Measurements from ENCODE around the gene CNOT2. TPM values are rescaled to one million over a fixed set of nuclear protein-coding genes. Genes with fewer than 3 reads are reported as not detected.

Gene CNOT2
- polyA plus RNA-seq, 1 donor (not counting 4 experiments of a cell fraction or from before 2014, with no cell fraction given) = 85.3 TPM

GRCh38 chr12:70283232-70283631 lies 40.0 kb downstream of the CNOT2 start:
- Histone ChIP-seq H3K36me3 (ENCODE audit: control insufficient read depth in 2 of 2, extremely low read depth in 1 of 2, insufficient read depth in 2 of 2, low read length in 2 of 2) (peaks cover 0 to 4% of the 10 kb centered on the region in 2 experiments), H3K4me2 (ENCODE audit: control insufficient read depth, extremely low read depth, insufficient read depth, low read depth, low read length) (no peak overlapping the region), H3K9me3 (ENCODE audit: control insufficient read depth, low read depth, low read length) (no peaks in the 10 kb centered on the region), H3K4me1 (ENCODE audit: control insufficient read depth, extremely low read depth, insufficient read depth, low read length) (no peaks in the 10 kb centered on the region), H3K27ac (ENCODE audit: control insufficient read depth, insufficient read depth, low read length) (no peak overlapping the region), H3K9ac (ENCODE audit: control insufficient read depth, extremely low read depth, insufficient read depth, low read length) (no peak overlapping the region), H3K4me3 (ENCODE audit: control insufficient read depth in 2 of 3, extremely low read depth in 1 of 3, insufficient read depth in 2 of 3, low read depth in 1 of 3, low read length in 3 of 3) (no peak overlapping the region), H2AFZ (ENCODE audit: control insufficient read depth, low read length) (no peak overlapping the region), H3K27me3 (ENCODE audit: control insufficient read depth, extremely low read depth, insufficient read depth, low read length) (no peaks in the 10 kb centered on the region), H3K9me1 (ENCODE audit: control insufficient read depth, extremely low read depth, insufficient read depth, low read length) (no peaks in the 10 kb centered on the region), H4K20me1 (ENCODE audit: control insufficient read depth, extremely low read depth, insufficient read depth, low read length) (peaks cover 2% of the 10 kb centered on the region), H3K79me2 (ENCODE audit: control insufficient read depth, insufficient read depth, low read length) (peaks cover 48% of the 10 kb centered on the region)
- FAIRE-seq (no peak), DNase-seq (ENCODE audit: low read depth, low spot score) (no peak)
- dilution Hi-C loops (cut with MboI; ENCODE audit: extremely low pct_ligation_motif_present, low sequenced_read_pairs) = no loop called here
- TF ChIP-seq EZH2 (IDR thresholded peaks at IDR 0.05; ENCODE audit: low read length) (no peak), CTCF (optimal IDR thresholded peaks at IDR 0.05 in 1 of 3, IDR thresholded peaks at IDR 0.05 in 1 of 3, conservative IDR thresholded peaks at IDR 0.05 in 1 of 3; ENCODE audit: extremely low read depth in 1 of 3, insufficient read depth in 2 of 3, low read length in 3 of 3) (no peak)

- dilution Hi-C loops (cut with MboI; ENCODE audit: extremely low pct_ligation_motif_present, low sequenced_read_pairs) = no loop called here
- H3K9ac ChIP-seq (ENCODE audit: control insufficient read depth, extremely low read depth, insufficient read depth, low read length) = no peak overlapping the region
- H2AFZ ChIP-seq (ENCODE audit: control insufficient read depth, low read length) = no peak overlapping the region
- H3K9me3 ChIP-seq (ENCODE audit: control insufficient read depth, low read depth, low read length) = no peaks in the 10 kb centered on the region
- H3K79me2 ChIP-seq (ENCODE audit: control insufficient read depth, insufficient read depth, low read length) = peaks cover 44% of the 10 kb centered on the region
- no peak overlapping the region for H3K4me3 ChIP-seq (ENCODE audit: control insufficient read depth in 2 of 3, extremely low read depth in 1 of 3, insufficient read depth in 2 of 3, low read depth in 1 of 3, low read length in 3 of 3)
- FAIRE-seq (no peak), DNase-seq (ENCODE audit: low read depth, low spot score) (no peak)
- H4K20me1 ChIP-seq (ENCODE audit: control insufficient read depth, extremely low read depth, insufficient read depth, low read length) = no peaks in the 10 kb centered on the region
- H3K36me3 ChIP-seq (ENCODE audit: control insufficient read depth in 2 of 2, extremely low read depth in 1 of 2, insufficient read depth in 2 of 2, low read length in 2 of 2) = peaks cover 0 to 4% of the 10 kb centered on the region in 2 experiments
- TF ChIP-seq EZH2 (IDR thresholded peaks at IDR 0.05; ENCODE audit: low read length) (no peak), CTCF (optimal IDR thresholded peaks at IDR 0.05 in 1 of 3, IDR thresholded peaks at IDR 0.05 in 1 of 3, conservative IDR thresholded peaks at IDR 0.05 in 1 of 3; ENCODE audit: extremely low read depth in 1 of 3, insufficient read depth in 2 of 3, low read length in 3 of 3) (no peak)
- H3K4me2 ChIP-seq (ENCODE audit: control insufficient read depth, extremely low read depth, insufficient read depth, low read depth, low read length) = no peak overlapping the region
- H3K27ac ChIP-seq (ENCODE audit: control insufficient read depth, insufficient read depth, low read length) = no peak overlapping the region
- no peaks in the 10 kb centered on the region for H3K9me1 ChIP-seq (ENCODE audit: control insufficient read depth, extremely low read depth, insufficient read depth, low read length)
- H3K27me3 ChIP-seq (ENCODE audit: control insufficient read depth, extremely low read depth, insufficient read depth, low read length) = no peaks in the 10 kb centered on the region
- H3K4me1 ChIP-seq (ENCODE audit: control insufficient read depth, extremely low read depth, insufficient read depth, low read length) = no peaks in the 10 kb centered on the region
Observed at GRCh38 chr12:70288817-70289216, 45.6 kb downstream of the CNOT2 start.
